MCF 10A (cell line): ENCODE measurements around the gene FERMT3. TPM values are rescaled to one million over a fixed set of nuclear protein-coding genes. Genes with fewer than 3 reads are reported as not detected.

Experiments used
- BruUV-seq: library from RNA; stranded (reverse); fragments of 400-500 nt; replicated peaks from 2 replicates; lab custom pipeline; 2021; lab: Mats Ljungman, UMichigan
- CTCF ChIA-PET: fragments of 300-600 bp; sonication (Branson Sonifier 250); formaldehyde crosslinking; extraction: SDS; loops from one replicate; lab custom pipeline; 2021; ENCODE audit warnings: antibody characterized with exemption, inconsistent platforms; lab: Yijun Ruan, JAX
- POLR2A ChIA-PET: fragments of 300-600, 350-650 bp; sonication (Branson Sonifier 250); formaldehyde crosslinking; extraction: SDS; loops from one replicate; lab custom pipeline; 2020; ENCODE audit warnings: antibody characterized with exemption, inconsistent platforms; lab: Yijun Ruan, JAX
- DNase-seq: peaks from one replicate; pipeline ENCODE4 v3.0.0-alpha.2; 2018; ENCODE audit not compliant: unreplicated experiment
- H3K27ac Mint-ChIP-seq: one replicate; pipeline ENCODE4 v1.8.0; 2022; ENCODE audit warnings: mild to moderate bottlenecking, low read depth, mixed read lengths; ENCODE audit not compliant: unreplicated experiment
- H3K27me3 Mint-ChIP-seq: one replicate; pipeline ENCODE4 v1.8.0; 2022; ENCODE audit warnings: mixed read lengths; ENCODE audit not compliant: insufficient read depth, unreplicated experiment
- H3K36me3 Mint-ChIP-seq: one replicate; pipeline ENCODE4 v1.8.0; 2022; ENCODE audit warnings: mild to moderate bottlenecking, moderate library complexity, mixed read lengths; ENCODE audit not compliant: insufficient read depth, unreplicated experiment
- H3K4me1 Mint-ChIP-seq: one replicate; pipeline ENCODE4 v1.8.0; 2022; ENCODE audit warnings: mixed read lengths; ENCODE audit not compliant: insufficient read depth, unreplicated experiment
- H3K4me3 Mint-ChIP-seq: one replicate; pipeline ENCODE4 v1.8.0; 2022; ENCODE audit warnings: mild to moderate bottlenecking, moderate library complexity, mixed read lengths; ENCODE audit not compliant: unreplicated experiment
- H3K9me3 Mint-ChIP-seq: one replicate; pipeline ENCODE4 v1.8.0; 2022; ENCODE audit warnings: mixed read lengths; ENCODE audit not compliant: unreplicated experiment
- intact Hi-C: fragments of 100-400 bp; cut with micrococcal nuclease; formaldehyde crosslinking; loops from 2 replicates; pipeline ENCODE4 v1.14.1; 2022
- total RNA-seq: library from RNA; stranded (reverse); gene quantifications from 2 replicates; pipeline ENCODE4 v1.2.3, GENCODE V29; 2022
- TF ChIP-seq, protein P1 (sequence below): fragments of 200-600 bp; IDR thresholded peaks from one replicate; pipeline ENCODE4 v1.8.0; 2022; ENCODE audit warnings: antibody characterized with exemption, mild to moderate bottlenecking; ENCODE audit not compliant: unreplicated experiment

FERMT3 gene
- total RNA-seq, 1 experiment from 2014 or later = 0.44 TPM

DNA sequence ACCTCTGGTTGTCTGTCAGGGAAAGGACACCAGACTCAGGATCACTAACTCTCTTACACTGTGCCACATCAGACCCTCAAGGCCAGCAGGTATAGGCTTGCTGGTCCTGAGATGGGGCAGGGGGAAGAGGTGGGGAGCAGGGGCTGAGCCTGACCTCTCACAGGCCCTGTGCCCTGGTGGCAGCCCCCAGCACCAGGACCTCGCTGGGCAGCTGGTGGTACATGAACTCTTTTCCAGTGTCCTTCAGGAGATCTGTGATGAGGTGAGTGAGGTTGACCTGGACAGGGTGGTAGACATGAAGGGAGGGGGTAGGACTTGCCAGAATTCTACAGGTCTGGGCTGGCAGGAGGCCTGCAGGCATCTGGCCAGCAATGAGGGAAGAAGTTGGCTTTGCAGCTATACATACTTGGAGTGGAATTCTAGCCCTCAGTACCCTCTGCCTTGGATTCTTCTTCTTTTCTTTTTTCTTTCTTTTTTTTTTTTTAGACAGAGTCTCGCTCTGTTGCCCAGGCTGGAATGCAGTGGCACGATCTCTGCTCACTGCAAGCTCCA is 21.0 kb downstream of the FERMT3 start:
- ChIA-PET POLR2A (interaction anchor here (0.5 to 11.9 kb wide), 9 partner anchors 13 to 1559 kb away, joined by 3 to 122 read pairs (median 12); partner anchors contain the start of genes FKBP2, HNRNPUL2, PPP1R14B and STIP1), CTCF (interaction anchor here (0.8 to 4.7 kb wide), 7 partner anchors 23 to 106 kb away, joined by 3 to 22 read pairs (median 5); partner anchors contain the start of genes CATSPERZ and STIP1)
- BruUV-seq = no TSS peak
- H3K27me3 Mint-ChIP-seq = no peaks in the 10 kb centered on the region
- peak overlapping the region; percentile 80 for H3K4me3 Mint-ChIP-seq
- DNase-seq = peak; percentile 64
- peaks cover 6% of the 10 kb centered on the region for H3K36me3 Mint-ChIP-seq
- peaks cover 17% of the 10 kb centered on the region for H3K4me1 Mint-ChIP-seq
- intact Hi-C loops = loop anchor here (2.0 kb wide), 1 partner anchor 41 kb away; the partner anchor contains the start of gene STIP1
- peak overlapping the region; percentile 80 for H3K27ac Mint-ChIP-seq
- H3K9me3 Mint-ChIP-seq = no peaks in the 10 kb centered on the region
- TF ChIP-seq, protein P1, sequence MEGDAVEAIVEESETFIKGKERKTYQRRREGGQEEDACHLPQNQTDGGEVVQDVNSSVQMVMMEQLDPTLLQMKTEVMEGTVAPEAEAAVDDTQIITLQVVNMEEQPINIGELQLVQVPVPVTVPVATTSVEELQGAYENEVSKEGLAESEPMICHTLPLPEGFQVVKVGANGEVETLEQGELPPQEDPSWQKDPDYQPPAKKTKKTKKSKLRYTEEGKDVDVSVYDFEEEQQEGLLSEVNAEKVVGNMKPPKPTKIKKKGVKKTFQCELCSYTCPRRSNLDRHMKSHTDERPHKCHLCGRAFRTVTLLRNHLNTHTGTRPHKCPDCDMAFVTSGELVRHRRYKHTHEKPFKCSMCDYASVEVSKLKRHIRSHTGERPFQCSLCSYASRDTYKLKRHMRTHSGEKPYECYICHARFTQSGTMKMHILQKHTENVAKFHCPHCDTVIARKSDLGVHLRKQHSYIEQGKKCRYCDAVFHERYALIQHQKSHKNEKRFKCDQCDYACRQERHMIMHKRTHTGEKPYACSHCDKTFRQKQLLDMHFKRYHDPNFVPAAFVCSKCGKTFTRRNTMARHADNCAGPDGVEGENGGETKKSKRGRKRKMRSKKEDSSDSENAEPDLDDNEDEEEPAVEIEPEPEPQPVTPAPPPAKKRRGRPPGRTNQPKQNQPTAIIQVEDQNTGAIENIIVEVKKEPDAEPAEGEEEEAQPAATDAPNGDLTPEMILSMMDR = no peak

DNA sequence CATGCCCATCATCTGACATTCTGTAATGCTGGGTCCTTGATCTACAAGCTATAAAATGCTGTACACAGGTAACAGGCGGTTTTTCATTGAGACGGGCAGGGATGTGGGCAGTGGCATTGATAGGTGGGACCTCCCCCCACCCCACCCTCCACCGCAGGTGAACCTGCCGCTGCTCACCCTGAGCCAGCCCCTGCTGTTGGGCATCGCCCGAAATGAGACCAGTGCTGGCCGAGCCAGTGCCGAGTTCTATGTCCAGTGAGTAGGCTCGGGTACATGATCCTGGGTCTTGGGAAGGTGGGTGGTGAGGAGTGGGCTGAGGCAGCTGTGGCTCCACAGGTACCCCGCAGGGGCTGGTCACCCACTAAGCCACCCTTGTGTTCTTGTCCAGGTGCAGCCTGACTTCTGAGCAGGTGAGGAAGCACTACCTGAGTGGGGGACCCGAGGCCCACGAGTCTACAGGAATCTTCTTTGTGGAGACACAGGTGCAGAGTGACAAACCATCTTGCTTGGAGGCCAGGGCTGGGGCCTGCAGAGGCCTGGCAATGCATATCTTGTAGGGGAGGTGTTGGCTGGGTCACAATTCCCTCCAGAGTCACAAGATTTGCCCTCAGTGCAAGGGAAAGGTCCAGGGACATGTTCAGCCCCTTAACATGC is 22.7 kb downstream of the FERMT3 start:
- peaks cover 11% of the 10 kb centered on the region for H3K36me3 Mint-ChIP-seq
- no peak overlapping the region for H3K4me3 Mint-ChIP-seq
- H3K27ac Mint-ChIP-seq = no peak overlapping the region
- ChIA-PET CTCF (interaction anchor here (1.0 kb wide), 1 partner anchor 74 kb away, joined by 5 read pairs; no protein-coding TSS in a partner anchor), POLR2A (interaction anchor here (1.0 to 11.9 kb wide), 2 partner anchors 14 to 44 kb away, joined by 3 to 122 read pairs; partner anchors contain the start of genes FKBP2 and PPP1R14B)
- H3K27me3 Mint-ChIP-seq = no peaks in the 10 kb centered on the region
- TSS peak; percentile 1 for BruUV-seq
- DNase-seq = no peak
- peaks cover 14% of the 10 kb centered on the region for H3K4me1 Mint-ChIP-seq
- TF ChIP-seq, protein P1 = no peak
- H3K9me3 Mint-ChIP-seq = no peaks in the 10 kb centered on the region
- intact Hi-C loops = no loop called here

DNA sequence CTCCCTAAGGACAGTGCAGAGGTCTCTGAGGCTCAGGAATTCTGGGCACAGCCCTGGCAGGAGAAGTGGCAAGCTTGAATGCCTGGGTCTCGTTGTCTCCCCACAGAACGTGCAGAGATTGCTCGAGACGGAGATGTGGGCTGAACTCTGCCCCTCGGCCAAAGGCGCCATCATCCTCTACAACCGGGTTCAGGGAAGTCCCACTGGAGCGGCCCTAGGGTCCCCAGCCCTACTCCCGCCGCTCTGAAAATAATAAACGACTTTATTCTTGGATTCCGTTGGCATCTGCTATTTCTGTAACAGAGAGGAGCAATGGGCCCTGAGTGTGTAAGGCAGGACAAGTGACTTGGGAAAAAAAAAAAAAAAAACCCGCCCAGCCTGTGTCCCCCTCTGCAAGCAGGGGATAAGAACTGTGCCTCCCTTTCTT is 23.2 kb downstream of the FERMT3 start:
- intact Hi-C loops = no loop called here
- H3K9me3 Mint-ChIP-seq = no peaks in the 10 kb centered on the region
- ChIA-PET CTCF (interaction anchor here (0.6 to 1.0 kb wide), 2 partner anchors 74 to 253 kb away, joined by 3 to 5 read pairs; no protein-coding TSS in a partner anchor), POLR2A (interaction anchor here (0.6 to 11.9 kb wide), 3 partner anchors 14 to 1373 kb away, joined by 3 to 122 read pairs (median 3); partner anchors contain the start of genes FKBP2 and PPP1R14B)
- DNase-seq = no peak
- H3K4me3 Mint-ChIP-seq = peak overlapping the region; percentile 77
- peaks cover 11% of the 10 kb centered on the region for H3K36me3 Mint-ChIP-seq
- H3K4me1 Mint-ChIP-seq = peaks cover 12% of the 10 kb centered on the region
- H3K27ac Mint-ChIP-seq = peak overlapping the region; percentile 78
- TF ChIP-seq, protein P1 = no peak
- BruUV-seq = no TSS peak
- no peaks in the 10 kb centered on the region for H3K27me3 Mint-ChIP-seq
